Stimulated activated CD4-positive, alpha-beta T cell treated with anti-CD3 and anti-CD28 coated beads, Interleukin-4, amount 100 ng/mL, for 4 hours (primary cell): ENCODE results near the gene PLN.

ENCODE experiments used
- DNase-seq, 2 experiments: peaks; one replicate each; pipeline ENCODE4 v3.0.0-alpha.2; 2020

Gene PLN

GRCh38 chr6:118580585-118581419 lies 32.7 kb downstream of the PLN start:
- no peak for DNase-seq

- no peak for DNase-seq
Measured at GRCh38 chr6:118581489-118581959, 33.4 kb downstream of the PLN start.

DNA sequence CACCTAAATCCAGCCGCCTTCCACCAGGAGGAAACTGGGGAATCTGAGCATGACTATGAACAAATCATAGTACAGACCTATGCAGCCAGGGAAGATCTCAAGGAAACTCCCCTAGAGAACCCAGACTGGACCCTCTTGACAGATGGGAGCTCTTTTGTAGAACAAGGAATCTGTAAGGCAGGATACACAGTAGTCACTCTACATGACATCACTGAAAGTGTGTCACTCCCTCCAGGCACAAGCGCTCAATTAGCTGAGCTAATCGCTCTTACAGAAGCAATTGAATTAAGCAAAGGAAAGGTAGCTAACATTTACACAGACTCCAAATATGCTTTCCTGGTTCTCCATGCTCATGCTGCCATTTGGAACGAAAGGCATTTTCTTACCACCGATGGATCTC lies 36.8 kb downstream of the PLN start:
- DNase-seq = no peak

DNA sequence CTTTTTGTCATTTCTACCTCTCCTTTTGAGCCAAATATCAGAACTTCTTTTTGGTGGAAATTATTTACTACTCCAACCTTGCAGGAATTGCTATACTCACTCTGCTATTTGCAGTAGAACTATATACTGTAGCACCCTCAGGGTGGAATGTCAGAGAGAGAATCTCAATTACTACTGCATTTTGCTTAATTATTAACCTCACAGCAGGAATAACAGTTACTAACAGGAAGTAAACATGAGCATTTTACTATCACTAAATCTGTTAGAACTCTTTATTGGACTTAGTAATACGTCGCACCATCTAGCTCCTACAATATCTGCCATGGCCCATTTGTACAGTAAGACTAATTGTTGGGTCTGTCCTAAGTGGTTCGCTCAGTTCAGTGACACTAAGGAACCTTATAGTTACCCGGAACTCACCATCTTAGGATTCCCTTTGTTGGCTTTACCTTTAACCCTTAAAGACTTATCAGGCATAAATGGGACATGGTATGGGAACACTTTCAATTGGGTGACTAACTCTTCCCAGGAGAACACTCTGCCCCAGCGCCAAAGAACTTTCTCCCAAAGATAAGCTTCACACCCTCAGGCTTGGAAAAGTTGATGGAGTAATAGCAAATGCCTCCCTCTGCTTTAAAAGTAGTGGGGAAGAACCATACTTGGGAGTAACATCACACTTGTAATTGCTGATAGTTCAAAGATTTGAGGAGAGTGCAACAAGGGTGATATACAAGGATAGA lies 38.8 kb downstream of the PLN start:
- DNase-seq = no peak

DNA sequence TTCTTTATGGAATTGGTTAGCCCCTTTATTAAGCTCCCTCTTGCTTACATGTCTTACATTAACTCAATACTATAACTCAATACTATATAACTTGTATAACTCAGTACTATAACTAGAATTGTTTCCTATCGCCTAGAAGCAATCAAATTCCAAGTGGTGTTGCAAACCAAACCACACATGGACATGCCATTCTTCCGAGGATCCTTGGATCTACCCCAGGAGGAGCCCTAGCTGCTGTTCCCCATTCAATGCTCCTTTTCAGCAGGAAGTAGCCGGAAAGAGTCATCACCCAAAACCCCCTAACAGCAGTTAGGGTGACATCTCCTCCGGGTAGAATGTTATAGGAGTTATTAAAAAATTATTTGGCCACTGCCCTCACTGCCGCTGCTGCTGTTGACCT lies 40.5 kb downstream of the PLN start:
- no peak for DNase-seq

GRCh38 chr6:118589186-118589585 lies 41.1 kb downstream of the PLN start:
- DNase-seq = no peak

DNA sequence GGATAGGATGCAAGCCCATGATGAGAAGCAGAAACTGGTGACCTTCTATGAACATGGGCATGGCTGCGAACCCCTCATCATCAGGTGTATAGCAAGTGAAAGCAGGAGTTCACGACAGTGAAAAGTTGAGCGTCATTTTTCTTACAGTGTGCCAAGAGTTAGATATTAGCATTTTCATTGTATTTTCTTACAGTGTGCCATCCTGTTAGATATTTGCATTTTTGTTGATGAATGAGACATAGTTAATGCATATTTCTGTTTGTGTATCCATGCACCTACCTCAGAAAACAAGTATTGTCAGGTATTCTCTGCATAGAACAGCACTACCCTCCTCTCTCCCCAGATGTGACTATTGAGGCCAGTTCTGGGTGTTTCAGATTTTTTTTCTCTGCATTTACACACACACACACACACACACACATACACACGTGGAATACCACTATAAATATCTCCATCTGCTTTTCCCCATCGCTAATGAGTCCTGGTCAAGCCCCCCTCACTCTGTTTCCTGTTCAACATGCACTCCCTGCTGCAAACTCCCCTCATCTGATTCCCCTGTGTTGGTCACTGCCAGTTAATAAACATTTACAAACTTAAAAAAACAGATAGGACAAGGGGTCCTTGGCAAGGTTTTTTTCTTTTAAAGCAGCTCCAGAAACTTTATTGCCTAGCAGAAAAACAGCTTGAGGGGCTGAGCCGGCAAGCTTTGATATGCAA lies 41.7 kb downstream of the PLN start:
- DNase-seq = no peak

GRCh38 chr6:118591897-118592296 lies 43.8 kb downstream of the PLN start:
- DNase-seq = no peak

DNA sequence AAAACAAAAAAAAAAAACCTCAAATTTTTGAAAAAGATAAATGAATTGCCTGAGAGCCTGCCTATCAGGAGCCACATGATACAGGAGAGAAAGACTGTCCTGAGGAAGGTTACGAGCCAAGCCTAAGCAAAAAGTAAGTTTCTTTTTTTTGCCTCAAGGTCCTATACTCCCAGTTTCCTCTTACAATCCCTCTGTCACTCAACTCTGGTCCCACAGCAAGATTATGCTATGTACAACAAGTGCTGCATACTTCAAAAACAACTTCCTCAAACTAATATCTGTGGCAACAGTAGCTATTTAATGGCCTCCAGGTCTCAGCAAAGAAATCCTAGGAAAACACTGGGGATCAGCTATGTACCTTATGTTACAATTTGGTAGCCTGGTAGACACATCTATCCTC lies 46.8 kb downstream of the PLN start:
- DNase-seq = no peak

DNA sequence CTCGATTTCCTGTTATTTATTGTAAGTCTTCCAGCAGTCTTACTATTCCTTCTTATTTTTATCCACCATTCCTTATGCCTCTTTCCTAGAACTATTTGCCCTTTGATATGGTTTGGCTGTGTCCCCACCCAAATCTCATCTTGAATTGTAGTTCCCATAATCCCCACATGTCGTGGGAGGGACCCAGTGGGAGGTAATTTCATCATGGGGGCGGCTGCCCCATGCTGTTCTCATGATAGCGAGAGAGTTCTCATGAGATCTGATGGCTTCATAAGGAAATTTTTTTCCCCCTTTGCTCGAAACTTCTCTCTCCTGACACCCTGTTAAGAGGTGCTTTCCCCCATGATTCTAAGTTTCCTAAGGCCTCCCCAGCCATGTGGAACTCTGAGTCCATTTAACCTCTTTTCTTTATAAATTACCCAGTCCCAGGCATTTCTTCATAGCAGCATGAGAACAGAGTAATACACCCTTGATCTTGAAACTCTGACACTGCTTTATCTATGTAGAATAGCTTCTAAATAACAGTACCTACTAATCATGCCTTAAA lies 48.8 kb downstream of the PLN start:
- DNase-seq = peak in 1 of 2 experiments; percentile 16

GRCh38 chr6:118597636-118598035 lies 49.5 kb downstream of the PLN start:
- DNase-seq = no peak

GRCh38 chr6:118598324-118598723 lies 50.2 kb downstream of the PLN start:
- DNase-seq = no peak

- DNase-seq = no peak
Measured at GRCh38 chr6:118602300-118602699, 54.2 kb downstream of the PLN start.

GRCh38 chr6:118603372-118603771 lies 55.3 kb downstream of the PLN start:
- no peak for DNase-seq

GRCh38 chr6:118606268-118606667 lies 58.2 kb downstream of the PLN start:
- no peak for DNase-seq

- DNase-seq = no peak
Measured at GRCh38 chr6:118606858-118607257, 58.8 kb downstream of the PLN start.
